ENCODE data around the gene HIGD1A.

Gene HIGD1A

GRCh38 chr3:42753757-42754156, 50.5 kb downstream of the HIGD1A start:
- DNase-seq: no peak

GRCh38 chr3:42752961-42753360, 51.3 kb downstream of the HIGD1A start:
- no peak for DNase-seq

- DNase-seq: no peak
Observed at GRCh38 chr3:42752441-42752840, 51.8 kb downstream of the HIGD1A start.

DNA sequence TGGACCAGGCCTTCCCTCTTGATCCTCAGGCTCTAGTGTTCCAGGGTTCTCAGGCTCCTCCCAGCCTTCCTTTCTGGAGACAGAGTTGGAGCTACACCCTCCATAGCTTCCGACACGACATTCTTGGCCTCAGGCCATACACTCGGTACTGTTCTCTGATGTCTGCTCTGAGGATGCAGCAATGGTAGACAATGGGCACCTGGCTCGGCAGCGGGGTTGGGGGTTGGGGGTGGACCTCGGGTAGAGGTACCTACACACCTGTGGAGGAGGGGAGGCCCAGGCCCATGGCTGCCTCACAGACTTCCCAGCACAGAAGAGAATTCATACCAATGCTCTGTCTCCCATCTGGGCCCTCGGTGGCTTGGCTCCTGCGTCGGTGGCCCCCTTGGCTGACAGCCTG, 52.7 kb downstream of the HIGD1A start:
- no peak for DNase-seq

GRCh38 chr3:42750834-42751233, 53.5 kb downstream of the HIGD1A start:
- no peak for DNase-seq

DNA sequence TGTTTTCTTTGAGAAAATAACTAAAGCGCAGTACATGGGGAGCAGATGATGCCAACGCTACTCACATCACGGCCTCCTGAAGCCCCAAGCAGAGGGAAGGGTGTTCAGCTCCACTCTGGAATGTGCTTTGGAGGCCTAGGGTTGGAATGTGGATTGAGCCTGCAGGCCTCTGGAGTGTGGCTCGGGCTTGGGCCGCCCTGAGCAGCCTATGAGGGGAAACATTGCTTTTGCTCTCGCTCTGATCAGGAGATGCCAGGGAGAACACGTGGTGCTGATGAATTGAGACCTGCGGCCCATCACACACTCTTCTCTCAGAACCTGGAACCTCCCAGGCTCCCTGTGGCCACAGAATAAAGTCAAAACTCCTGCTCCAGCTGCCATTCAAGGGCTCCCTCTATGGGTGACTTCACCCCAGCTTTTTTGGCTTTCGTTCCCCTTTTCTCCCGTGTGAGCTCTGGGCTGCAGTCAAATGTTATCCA, 54.5 kb downstream of the HIGD1A start:
- no peak for DNase-seq

DNA sequence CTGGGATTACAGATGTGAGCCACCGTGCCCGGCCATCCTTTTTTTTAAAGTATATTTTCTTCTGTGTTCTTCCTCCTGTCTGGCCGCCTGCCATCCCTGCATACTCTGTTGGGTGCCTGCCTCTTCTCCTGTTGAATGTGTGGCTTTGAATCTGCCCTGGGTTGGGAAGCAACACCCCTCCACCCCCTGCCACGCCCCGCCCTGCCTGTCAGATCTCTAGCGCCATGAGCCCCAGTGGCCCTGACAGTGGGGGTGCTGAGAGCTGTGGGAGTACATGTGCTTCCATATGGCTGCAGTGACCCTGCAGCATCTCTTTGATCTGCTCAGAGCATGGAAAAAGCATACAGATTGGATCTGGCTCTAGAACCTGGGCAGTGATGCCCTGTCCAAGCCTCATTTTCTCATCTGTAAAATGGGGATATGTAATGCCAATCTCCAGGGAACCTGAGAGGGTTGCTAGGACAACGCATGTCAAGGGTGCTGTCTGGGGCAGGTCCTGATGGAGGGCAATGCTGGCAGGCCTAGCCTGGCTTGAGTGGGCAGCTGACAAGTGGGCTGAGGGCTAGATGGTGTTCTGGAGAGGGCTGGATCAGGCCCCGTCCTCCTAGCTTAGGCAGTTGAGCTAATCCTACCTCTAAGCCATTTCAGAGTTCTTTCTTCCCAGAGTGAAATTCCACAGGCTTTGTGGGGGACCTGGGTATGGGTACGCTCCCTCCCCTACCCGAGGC, 55.1 kb downstream of the HIGD1A start:
- DNase-seq: no peak

- no peak for DNase-seq
Observed at GRCh38 chr3:42747581-42747980, 56.7 kb downstream of the HIGD1A start.

DNA sequence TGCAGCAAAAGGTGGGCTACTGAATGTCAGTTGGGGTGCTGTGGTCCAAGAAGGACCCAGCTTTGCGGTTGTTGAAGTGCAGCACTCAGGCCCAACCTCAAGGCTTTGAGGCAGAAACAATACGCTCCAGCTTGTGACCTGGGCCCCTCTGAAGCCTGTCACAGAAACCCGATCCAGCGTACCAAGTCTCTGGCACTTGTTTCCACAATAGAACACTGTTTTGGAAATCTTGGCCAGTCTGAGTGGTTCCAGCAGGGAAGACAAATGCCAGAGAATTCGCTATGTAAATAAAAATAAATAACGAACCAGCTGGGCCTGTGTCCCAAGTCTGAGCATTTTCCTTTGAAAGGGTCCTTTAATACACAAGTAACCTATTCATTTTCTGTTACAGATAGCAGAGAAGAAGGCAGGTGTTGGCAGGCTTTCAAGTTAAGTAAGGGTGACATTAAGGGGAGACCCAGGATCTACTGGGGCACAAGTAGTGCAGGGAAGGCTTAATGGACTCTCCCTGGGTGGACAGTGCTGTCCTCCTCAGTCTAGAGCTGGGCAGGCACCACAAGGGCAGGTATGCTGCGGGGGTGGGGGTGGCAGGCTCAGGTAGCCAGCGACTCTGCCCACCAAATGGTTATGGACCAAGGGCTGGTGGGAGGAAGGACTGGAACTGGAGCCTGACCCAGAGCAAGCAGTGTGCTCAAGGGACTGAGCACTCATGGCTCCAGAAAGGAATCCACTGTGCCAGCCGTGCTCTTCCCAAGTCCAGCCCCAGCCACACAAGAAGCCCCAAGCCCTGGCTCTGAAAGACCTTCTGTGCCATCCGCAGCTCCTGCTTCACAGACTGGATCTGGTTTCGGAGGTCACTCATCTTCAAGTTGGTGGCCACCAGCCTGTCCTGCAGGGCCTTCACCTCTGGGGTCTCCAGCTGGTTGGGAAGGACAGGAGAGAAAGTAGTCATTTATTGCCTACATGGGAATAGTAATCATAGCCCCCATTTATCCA, 57.5 kb downstream of the HIGD1A start:
- DNase-seq: no peak

DNA sequence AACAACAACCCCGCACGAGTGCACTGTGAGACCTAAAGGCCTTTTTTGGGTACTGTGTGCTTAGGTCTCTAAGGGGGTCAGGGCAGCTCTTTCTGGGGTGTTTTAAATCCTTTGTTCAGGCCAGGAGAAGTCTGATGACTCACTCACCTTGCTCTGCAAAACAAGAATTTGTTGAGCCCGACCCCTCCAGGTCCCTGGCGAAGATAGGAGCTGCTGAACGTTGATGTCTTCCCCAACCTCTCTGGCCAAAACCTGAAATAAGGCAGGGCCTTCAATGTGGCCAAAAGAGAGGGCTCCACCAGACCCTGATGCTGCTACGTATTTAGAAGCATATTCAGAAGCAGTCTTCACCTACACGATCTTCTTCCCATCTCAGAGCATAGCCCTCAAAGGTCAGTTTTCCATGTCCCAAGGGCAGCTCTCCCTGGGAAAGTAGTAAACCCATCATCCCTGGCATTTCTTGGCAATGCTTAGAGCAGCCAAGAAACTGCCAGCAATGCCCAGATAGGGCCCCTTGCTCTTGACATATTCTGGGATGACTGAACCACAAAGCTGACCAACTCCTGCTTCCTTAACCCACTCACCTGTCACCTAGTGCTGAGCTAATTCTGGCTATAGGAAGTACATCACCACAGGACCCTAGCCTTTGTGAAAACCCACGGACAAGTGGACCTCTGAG, 58.4 kb downstream of the HIGD1A start:
- DNase-seq: no peak

- no peak for DNase-seq
Observed at GRCh38 chr3:42745291-42745745, 59.0 kb downstream of the HIGD1A start.

GRCh38 chr3:42743204-42743995, 60.9 kb downstream of the HIGD1A start:
- DNase-seq: no peak

DNA sequence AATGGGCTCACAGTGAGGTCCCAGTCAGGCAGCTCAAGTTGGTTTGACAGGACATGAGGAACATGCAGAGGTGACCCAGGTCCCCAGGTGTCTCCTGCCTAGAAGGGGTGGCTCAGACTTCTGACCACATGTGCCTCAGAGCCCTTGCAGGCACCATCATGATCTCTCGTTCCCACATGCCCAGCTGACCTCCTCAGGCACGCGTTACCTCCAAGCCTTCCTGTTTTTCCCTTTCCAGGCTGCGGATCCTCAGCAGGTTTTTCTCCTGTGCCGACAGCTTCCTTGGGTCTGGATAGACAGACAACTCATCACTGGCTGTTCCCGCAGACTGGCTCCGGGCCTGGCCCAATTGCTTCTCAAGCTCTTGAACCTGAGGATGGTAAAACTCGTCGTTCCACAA, 61.6 kb downstream of the HIGD1A start:
- DNase-seq: no peak

DNA sequence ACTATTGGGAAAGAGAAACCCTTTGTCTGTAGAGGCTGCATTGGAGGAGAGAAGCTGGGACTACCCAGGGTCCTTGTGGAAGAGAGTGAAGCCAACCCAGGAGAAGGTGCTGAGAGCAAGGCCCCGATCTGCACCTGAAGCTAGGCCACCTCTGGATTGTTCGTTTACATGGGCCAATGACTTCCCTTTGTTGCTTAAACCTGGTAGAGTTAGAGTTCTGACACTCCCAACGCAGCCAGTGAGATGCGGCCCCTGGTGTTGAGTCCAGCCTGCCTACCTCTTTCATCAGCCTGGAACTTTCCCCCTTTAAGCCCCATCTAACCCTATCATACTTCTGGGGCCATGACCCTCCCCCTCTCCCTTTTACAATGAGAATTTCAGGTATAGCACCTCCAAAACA, 62.0 kb downstream of the HIGD1A start:
- DNase-seq: no peak

DNA sequence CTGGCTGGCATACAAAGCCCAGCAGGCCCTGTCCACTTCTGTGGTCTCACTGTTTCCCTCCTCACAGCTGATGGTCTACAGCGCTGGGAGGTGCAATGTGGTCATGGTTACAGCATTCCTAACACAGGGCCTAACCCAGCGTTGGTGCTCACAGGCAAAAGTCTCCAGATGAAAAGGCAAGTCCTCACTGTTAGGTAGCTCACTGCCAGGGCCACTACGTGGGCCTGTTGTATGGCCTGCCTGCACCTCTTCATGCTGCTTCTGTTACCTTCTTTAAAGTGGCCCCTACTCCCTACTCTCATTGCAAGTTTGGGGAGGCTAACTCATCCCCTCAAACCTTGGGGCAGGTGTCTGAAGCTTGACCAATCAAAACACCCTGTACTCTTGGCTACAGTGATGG, 62.5 kb downstream of the HIGD1A start:
- DNase-seq: no peak

- DNase-seq: no peak
Observed at GRCh38 chr3:42739401-42740158, 64.7 kb downstream of the HIGD1A start.

GRCh38 chr3:42736531-42736930, 67.8 kb downstream of the HIGD1A start:
- DNase-seq: no peak

DNA sequence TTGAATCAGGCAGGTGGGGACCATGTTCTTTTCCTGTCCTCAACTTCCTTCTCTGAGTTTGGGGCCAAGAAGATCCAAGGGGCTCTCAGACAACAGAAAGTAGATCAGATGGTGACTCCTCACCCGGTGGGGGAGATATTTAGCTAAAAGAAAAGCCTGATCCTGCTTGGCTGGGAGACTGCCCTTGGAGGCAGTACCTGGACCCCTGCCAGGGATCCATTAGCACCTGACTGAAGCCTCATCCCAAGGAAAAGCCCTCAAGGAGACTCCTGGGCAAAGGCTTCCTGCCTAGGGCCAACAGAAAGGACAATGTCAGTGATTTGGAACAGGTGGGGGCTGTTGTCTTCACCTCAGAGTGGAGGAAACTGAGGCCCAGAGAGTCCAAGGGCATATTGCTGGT, 68.2 kb downstream of the HIGD1A start:
- DNase-seq: no peak

GRCh38 chr3:42735615-42736014, 68.7 kb downstream of the HIGD1A start:
- DNase-seq: peak; percentile 0

- DNase-seq: peak; percentile 4
Observed at GRCh38 chr3:42735019-42735418, 69.3 kb downstream of the HIGD1A start.

GRCh38 chr3:42734263-42734860, 69.9 kb downstream of the HIGD1A start:
- DNase-seq: no peak

Data from activated CD4-positive, alpha-beta T cell treated with anti-CD3 and anti-CD28 coated beads for 1 hour (primary cell).